ENCODE data around the gene MT2A. TPM values are rescaled to one million over a fixed set of nuclear protein-coding genes. Genes with fewer than 3 reads are reported as not detected.
A peak's percentile ranks its signal among the peaks of the same experiment; 100 is the strongest.

MT2A gene
- total and polyA plus RNA-seq, 2 of the 13 experiments (the other 11 are each of a cell fraction or from before 2014, with no cell fraction given) = 135 to 371 TPM

- no peak for TF ChIP-seq MLXIP (CRISPR knock-in tag; IDR thresholded peaks at IDR 0.05; ENCODE audit: borderline replicate concordance)
- TF ChIP-seq PBX2 (CRISPR knock-in tag; IDR thresholded peaks at IDR 0.05) = peak; percentile 68
- no peak for TF ChIP-seq KDM1A (CRISPR knock-in tag; IDR thresholded peaks at IDR 0.05)
- no peak for TF ChIP-seq MAFF (IDR thresholded peaks at IDR 0.05; ENCODE audit: low read depth, low read length)
- TF ChIP-seq PRDM15 (CRISPR knock-in tag; IDR thresholded peaks at IDR 0.05) = no peak
- no peak for TF ChIP-seq KAT7 (CRISPR knock-in tag; IDR thresholded peaks at IDR 0.05; ENCODE audit: borderline replicate concordance)
- TF ChIP-seq ZNF788 (CRISPR knock-in tag; IDR thresholded peaks at IDR 0.05; ENCODE audit: borderline replicate concordance) = 0 out of 2 replicates have a peak, but pooled peaks have one; percentile 12
- 0 out of 2 replicates have a peak, but pooled peaks have one; percentile 46 for TF ChIP-seq TRAFD1 (CRISPR knock-in tag; IDR thresholded peaks at IDR 0.05; ENCODE audit: borderline replicate concordance)
- no peak for TF ChIP-seq U2AF2 (IDR thresholded peaks at IDR 0.05; ENCODE audit: low read depth, low read length)
- TF ChIP-seq HMG20B (CRISPR knock-in tag; conservative IDR thresholded peaks at IDR 0.05) = no peak
- TF ChIP-seq ATF1 (CRISPR knock-in tag; IDR thresholded peaks at IDR 0.05) = no peak
- TF ChIP-seq TBX2 (CRISPR knock-in tag; IDR thresholded peaks at IDR 0.05; ENCODE audit: borderline replicate concordance) = peak; percentile 9; the same call in 1 of the 2 replicates
- TF ChIP-seq GATAD1 (CRISPR knock-in tag; IDR thresholded peaks at IDR 0.05) = peak; percentile 48
- TF ChIP-seq CHCHD3 (CRISPR knock-in tag; IDR thresholded peaks at IDR 0.05) = no peak
Measured at GRCh38 chr16:56603589-56603988, 4.8 kb upstream of the MT2A start (continued).
